NCI-H774 (cell line): ENCODE results near the gene POP5.

Experiments
- DNase-seq: peaks from one replicate; lab custom pipeline; 2025; lab: John Stamatoyannopoulos, UW

POP5 gene

DNA sequence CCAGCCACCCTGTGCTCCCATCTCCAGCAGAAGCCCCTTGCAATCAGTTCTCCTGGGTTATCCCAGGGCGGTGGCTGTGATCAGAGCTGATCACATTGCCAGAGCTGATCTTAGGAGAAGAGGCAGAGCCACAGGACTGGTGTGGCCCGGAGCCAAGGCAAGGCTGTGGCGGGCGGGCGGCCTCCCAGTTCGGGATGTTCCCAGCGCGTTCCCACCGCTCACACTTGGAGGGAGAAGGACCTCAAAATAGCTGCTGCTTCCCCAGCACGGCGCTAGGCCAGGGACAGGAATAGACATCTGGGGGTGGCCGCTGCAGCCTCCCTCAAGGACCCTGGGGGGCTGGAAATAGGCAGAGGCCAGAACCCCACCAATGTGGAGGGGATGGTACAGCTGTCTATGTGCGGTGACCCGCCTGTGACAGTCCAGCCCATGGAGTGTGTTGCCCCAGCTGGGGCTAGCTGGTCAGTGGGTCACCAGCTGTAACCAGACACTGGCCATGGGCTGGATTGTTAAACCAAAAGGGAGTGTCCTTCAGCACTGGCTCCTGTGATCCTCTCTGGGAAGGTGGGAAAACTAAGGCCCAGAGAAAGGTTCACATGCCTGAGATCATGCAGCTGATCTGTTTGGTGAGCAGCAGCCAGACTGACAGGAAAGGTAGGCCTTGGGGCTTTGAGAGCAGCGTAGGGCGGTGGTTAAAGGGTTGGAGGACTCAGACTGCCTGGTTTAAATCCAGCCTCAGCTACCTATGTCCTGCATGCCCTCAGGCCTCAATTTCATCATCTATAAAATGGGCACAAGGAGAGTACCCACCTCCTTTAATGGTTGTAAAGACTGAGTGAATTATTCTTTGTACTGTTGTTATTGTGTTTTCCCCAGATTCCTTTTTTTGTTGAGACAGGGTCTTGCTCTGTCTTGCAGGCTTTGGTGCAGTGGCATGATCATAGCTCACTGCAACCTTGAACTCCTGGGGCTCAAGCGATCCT, 8.0 kb upstream of the POP5 start:
- no peak for DNase-seq

DNA sequence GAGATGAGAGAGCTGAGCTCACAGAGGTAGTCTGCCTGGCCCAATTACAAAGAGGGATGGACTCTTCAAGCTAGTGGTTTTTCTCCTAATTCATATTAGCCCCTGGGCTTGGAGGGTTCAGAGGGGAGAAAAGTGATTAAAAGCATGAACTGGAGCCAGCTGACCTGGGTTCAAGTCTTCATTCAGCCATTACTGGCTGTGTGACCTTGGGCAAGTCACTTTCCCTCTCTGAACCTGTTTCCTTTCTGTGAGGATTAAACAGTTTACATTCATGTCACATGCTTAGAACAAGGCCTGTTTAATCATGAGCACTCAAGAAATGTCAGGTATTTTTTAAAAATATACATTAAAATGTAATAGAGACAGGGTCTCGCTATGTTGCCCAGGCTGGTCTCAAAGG, 7.2 kb upstream of the POP5 start:
- no peak for DNase-seq

DNA sequence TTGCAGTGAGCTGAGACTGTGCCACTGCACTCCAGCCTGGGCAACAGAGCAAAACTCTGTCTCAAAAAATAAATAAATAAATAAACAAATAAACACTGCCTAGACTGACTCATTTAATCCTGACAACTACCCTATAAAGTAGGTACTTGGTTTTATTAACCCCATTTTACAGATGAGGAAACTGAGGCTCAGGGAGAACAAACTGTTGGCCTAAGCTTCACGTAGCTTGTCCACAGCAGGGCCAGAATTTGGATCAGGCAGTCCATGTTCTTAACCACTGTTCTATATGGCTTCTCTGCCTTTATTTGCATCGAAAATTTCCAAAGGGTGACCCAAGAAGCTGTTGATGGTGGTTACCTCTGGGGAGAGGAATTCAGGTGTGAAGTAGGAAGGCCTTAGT, 5.7 kb upstream of the POP5 start:
- no peak for DNase-seq

DNA sequence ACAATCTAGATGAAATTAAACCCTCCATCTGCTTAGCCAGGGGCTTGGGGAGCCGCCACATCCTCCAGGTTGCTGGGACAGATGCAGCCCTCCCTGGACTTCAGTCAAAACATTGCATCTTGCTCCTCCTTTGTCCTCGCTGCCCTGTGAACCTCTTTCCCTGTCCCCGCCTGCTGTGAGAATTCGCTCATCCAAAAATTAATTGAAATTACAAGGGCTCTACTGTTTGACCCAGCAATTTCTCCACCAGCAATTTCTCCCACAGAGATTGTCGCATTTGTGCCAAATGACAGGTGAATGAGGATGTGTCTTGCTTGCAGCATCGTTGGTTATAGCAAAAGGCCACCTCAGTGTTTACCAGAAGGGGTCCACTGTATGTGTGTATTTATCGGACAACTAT, 5.0 kb upstream of the POP5 start:
- DNase-seq, result no peak

DNA sequence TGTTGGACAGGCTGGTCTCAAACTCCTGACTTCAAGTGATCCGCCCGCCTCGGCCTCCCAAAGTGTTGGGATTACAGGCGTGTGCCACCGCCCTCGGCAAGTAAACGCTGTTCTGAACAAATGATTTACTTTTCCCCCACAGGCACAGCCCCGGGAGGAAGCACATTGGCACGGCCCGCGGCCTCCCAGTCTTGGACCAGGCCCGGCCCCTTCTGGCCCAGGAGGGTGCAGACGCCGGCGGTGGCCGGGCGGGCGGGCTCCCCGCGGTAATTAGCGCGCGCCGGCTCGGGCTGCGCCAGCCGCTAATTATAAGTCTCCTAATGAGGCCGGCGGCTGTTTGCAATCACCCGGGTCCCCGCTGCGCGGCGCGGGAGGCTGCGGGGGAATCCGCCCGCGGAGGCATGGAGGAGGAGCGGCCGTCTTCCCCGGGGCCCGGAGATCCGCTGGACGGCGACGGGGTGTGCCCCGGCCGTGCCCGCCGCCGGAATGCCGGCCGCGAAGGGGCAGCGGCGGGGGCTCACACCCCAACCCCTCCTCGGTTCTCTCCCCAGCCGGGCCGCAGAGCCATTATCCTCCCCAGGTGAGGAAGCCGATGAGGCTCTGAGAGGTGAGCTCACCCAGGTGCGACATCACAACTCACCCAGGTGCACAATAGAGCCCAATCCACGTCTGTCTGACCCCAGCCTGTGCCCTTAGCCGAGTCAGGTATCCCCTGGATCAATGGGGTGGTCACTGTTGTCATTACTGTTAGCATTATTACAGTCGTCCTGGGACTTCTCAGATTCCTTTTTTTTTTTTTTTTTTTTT, 3.3 kb upstream of the POP5 start:
- DNase-seq, result peak; percentile 38

DNA sequence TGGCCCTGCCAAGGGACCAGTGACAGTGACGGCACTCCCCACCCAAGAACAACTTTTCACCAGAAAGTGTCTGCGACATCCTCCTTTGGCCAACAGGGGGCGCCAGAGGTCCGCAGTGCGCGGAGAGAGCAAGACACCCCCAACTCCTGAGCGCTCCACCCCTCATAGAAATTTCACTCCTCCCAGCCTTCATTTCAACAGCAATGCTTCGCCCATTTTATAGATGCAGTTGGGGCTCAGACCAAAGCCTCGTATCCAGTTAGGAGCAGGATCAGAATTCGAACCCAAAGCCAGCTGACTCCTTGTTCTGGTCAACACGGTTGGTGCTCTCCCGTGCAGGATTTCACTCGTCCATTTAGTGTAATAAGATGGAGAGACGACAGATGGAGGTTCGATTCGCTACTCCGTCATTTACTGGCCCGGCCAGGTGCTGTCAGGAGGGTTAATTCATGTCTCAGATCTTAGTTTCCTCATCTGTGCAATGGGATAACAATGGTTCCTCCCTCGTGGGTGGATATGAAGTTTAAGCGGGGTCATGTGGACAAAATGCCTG, 2.4 kb upstream of the POP5 start:
- DNase-seq, result peak; percentile 72

DNA sequence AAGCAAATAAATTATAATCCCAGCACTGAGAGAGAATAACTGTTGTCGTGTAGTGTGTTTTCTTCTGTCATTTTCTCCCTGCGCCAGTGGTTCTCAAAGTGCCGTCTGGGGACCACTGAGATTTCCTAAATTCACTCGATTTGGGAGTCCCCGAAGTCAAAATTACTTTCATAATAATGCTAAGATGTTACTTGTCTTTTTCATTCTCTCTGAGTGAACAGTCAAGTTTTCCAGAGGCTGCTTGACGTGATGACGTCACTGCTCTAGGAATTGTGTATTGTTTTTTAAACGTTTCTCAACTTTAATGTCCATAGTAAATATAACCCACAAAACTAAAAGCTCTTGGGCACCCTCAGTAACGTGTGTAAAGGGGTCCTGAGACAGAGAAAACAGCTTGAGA, 796 bp upstream of the POP5 start:
- DNase-seq, result no peak

DNA sequence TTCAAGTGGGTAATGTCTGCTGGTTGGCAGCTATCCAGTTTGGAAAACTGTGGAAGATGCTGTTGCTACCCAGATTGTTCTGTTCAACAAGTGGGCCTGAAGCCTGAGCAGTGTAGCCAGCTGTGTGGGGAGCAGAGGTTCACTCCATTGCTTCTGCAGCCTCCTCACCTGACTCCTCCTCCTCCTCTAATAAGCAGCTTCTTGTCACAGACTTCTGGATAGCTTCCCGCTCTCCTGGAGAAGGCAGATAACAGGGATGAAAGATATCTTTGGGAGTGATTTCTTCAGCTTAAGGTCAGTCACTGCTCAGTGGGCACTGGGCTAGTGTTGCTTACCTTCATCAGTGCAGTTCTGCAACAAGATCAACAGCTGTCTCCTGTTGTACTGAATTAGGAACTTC, 2.0 kb downstream of the POP5 start:
- DNase-seq, result no peak

DNA sequence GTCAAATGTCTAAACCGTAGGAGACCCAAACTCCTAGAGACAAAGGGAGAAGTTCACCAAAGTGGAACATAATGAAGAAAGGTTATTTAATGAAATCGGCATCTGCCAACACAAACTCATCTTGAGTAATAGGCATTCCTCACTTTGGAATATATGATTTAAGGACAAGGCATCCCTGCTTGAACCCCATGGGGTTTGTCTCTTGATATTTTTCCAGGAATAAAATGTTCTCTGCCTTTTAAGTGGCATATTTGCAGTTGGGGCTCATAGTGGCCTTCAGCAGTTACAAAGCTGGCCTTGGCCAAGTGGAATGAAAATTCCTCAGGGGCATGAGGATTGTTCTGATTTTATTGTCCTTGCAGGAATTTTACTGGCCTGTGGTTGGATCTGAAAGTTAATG, 7.1 kb downstream of the POP5 start:
- DNase-seq, result no peak

DNA sequence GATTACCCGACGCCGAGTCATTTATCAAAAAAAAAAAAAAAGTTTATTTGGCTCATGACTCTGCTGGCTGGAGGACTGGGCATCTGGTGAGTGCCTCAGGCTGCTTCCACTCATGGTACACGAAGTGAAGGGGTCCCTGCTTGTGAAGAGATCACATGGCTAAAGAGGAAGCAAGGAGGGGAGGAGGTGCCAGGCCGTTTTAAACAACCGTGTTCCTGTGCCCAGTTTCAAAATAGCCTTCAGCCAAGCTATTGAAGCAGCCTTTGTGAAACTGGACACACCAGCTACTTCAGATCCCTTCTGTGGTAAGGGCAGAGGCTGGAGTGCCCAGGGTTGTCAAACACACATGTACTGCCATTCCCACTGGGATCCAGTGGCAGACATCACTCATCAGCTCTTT, 7.6 kb downstream of the POP5 start:
- no peak for DNase-seq

DNA sequence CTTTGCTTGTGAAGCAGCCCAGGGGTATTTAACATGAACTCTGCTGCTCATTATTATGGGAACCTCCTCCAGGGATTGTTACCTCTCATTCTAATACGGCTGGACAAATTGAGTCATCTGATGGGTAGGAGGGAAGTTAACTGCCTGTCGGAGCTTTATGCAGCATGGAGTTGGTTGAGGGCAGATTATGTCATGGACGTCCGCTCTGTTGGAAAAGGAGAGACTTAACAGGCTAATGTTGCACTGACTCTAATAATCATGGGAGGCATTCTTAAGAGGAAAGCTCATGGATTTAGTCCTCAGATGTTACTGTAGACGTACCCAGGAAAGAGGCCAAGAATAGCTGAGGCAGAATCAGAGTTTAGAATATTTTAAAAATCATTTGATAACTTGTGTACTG, 9.9 kb downstream of the POP5 start:
- no peak for DNase-seq

DNA sequence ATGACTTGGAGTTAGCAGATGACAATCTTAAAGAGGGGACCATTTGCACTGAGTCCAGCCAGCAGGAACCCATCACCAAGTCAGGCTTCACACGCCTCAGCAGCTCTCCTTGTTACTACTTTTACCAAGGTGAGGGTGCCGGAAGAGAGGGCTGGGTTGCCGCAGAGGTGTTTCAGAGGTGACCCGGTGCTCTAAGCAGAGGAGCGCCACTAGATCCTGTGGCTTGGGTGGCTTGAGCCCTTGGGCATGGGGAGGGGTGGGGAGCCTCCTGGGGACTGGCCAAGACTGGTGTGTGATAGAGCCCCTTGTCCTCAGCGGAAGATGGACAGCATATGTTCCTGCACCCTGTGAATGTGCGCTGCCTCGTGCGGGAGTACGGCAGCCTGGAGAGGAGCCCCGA, 17.7 kb downstream of the POP5 start:
- no peak for DNase-seq

DNA sequence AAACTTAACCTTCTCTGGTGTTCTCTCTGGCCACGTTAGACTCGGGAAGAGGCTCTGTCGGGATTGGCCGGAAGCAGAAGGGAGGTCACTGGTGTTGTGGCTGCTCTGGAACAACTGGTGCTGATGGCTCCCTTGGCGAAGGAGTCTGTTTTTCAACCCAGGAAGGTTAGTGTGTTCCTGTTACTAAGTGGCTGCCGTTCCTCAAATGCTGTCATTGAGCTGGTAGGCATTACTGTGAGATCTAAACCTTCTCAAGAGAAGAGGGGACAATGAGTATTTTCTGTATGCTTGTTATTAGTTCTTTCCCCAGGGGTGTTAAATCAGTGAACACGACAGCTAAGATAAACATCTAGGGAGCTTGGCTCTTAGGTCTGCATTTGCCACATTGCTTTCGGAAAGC, 18.3 kb downstream of the POP5 start:
- DNase-seq, result no peak

DNA sequence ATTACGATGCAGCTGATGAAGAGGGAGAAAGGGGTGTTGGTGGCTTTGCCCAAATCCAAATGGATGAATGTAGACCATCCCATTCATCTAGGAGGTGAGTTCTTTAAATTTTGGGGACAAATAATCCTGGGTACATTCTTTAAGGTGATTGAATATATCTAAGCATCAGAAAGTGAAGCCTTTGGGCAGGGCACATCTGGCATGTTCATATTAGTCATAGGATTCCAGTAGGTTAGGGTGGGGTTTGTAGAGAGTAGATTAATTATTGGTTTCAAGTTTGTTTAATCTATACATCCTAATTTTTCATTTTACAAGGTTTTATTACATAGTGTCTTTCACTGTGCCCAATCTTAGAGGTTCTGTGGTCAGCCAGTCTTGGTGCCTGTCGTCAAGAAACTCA, 23.6 kb downstream of the POP5 start:
- DNase-seq, result no peak

DNA sequence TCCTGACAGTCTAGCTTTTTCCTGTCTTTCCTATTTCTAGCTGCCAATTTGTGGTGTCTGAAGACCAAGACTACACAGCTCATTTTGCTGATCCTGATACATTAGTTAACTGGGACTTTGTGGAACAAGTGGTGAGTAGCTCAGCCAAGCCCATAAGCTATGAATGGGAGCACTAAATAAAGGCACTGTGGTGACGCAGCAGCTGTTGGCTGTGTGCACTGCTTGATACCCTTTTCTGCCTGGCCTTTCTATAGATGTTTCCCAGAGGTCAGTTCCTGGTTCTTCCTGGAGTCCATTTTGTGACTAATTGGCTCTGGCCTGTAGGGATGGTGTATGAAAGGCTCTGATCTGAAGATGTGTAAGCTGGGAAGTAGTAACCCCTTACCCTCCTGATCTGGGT, 26.5 kb downstream of the POP5 start:
- DNase-seq, result no peak

DNA sequence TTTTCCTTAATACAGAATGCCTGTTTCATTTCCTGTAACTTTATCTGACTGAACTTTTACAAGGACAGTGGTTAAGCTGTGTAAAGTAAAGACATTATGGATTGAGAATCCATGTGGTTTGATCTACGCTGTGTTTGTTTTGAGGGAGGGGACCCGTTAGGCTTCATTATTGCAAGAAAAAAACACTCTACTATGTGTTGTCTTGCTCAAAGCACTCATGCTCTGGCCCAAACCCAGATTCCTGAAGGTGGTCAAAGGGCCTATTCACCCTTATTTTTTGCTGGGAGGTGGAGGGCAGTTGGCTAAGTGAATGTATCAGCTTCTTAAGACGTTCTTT, 35.2 kb downstream of the POP5 start:
- DNase-seq, result peak; percentile 63

DNA sequence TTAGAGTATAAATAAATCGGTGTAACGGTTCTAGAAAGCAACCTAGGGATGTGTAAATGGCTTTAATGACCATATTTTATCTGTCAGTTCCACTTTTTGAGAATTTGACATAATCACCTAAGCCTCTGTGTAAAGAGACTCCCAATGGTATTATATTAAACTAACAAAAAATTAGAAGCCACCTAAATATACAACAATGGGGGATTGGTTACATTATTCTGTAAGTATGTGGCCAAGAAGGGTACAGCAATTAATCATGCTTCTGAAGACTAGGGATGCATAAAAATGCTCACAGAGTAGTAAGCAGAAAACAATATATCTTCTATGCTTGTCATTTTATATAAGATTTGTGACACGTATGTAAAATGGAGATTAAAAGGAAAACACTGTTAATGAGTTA, 36.5 kb downstream of the POP5 start:
- DNase-seq, result no peak

DNA sequence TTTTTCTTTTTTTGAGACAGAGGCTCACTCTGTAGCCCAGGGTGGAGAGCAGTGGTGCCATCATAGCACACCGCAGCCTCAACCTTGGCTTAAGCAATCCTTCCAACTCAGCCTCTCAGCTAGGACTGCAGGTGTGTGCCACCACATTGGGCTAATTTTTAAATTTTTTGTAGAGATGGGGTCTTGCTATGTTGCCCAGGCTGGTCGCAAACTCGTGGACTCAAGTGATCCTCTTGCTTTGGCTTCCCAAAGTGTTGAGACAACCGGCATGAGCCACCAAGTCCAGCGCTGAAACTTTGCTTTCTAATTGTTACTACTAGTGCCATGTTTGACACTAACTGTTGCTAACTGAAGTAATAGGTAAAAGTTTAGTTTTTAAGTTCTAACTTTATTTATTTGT, 39.0 kb downstream of the POP5 start:
- no peak for DNase-seq

DNA sequence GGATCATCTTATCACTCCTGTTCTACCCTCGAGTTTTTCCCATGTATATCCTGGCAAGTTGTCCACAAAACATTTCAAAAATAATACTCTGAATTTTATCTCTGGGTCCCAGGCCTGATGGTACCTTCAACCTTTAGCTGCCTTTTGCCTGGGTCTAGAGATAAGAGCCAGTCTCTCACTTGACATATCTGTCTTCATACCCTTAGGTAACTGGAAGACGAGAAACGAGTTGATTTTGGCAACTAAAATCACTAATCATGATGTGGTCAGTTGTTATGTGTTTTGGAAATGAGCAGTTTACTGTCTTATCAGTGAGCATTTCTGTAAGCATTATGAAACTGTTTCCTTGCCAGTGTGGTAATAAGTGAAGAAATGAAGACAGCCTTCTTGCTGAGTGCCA, 40.8 kb downstream of the POP5 start:
- DNase-seq, result no peak

DNA sequence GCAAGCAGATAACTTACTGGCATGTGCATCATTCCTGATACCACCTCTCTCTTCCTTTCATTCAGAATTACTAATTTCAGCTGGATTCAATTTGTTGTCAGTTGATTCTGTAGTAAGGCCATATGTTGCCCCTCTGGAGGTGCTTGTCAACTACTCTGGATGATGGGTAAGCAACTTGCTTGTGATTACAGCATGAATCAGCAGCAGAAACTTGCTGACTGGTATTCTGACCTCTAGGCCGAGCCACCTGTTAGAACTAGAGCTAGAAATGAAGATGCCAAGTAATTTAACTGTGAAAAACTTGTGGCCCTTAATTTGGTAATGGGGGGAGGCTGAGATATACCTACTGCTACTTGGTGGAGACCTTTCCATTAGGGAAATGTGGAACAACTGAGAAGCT, 41.9 kb downstream of the POP5 start:
- DNase-seq, result no peak

DNA sequence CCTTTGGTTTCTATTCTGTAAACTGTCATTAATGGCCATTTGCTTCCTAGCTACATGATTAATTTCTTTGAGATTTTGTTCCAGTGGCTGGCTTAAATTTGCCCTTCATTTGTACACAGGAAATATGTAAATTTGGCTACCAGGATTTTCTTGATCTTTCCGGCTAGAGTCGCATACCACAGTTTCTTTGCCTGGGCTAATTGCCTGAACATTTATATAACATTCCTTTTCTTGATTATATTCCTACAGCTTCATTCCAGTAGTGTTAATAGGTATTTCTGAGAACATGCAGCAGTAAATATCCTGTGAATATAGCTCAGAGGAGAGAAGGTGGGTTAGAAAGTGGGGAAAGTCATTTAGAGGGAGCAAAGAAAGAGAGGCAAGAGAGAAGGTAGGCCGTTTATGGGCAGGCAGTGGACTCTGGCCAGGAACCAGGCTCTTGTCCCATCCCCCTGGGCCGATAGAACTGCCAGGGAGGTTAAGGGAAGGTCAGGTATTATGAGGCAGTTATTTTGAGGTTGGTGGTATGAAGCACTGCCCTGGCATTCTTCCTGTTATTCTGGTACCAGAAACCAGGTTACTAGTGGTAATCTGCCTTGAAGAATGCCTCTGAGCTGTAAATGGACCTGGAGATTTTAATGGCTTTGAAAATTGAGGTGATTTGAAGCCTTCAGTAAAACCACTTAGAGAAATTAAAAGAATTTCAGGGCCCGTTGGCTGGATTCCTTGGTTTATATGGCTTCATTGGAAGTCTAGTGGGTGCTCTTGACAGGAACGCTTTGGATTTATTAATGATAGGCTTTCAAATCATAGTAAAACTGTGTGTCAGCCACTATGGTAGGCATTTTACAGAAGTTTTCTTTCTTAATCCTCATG, 42.7 kb downstream of the POP5 start:
- DNase-seq, result no peak

DNA sequence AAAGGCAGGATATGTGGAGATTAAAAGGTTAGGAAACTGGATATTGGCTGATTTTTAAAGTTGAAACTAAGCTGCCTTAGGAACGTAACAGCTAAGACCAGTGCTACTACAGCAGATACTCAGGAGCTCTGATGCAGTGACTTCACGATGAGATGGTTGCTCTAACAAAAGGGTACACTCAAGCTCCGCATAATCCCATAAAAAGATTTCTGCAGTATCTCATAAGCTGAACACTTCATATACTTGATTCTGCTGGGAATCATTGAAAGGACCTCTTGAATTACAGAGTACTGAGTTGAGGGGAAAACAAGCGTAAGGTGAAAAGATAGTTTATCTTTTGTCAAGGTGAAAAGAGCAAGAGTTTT, 43.4 kb downstream of the POP5 start:
- no peak for DNase-seq
